ENCODE data around the gene LAMTOR5. TPM values are rescaled to one million over a fixed set of nuclear protein-coding genes. Genes with fewer than 3 reads are reported as not detected.
"Not testable (repeated sequence)": the region's sequence is repeated elsewhere in the genome, so short reads cannot be mapped to it uniquely, and the experiment has no call there.

Gene LAMTOR5
- total and polyA plus RNA-seq, 8 donors, result 29.0 to 159 (median 46.4) TPM

DNA sequence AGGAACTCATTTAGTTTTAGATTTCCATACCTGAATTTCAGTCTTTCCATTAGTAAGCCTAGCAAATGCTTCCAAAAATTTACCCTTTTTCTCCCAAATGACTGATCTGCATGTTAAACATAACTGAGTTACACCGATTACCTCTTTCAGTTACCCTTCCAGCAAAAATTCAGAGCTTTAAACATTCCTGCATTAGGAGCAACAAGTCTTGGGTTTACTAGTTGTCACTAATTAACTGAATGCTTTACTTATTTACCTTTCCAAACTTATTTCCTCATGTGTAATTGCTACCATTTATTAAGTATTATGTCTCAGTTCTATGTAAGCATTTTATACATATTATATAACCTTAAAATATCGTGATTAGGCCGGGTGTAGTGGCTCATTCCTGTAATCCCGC is 3.1 kb downstream of the LAMTOR5 start:
- FAIRE-seq (no peak), DNase-seq (no peak), ATAC-seq (no peak)
- intact Hi-C loops (cut with DNase I), result no loop called here
- Histone ChIP-seq H3K4me1 (peaks cover 9 to 12% (median 12%) of the 10 kb centered on the region in 3 donors), H3K4me3 (no peak overlapping the region), H3K27me3 (no peaks in the 10 kb centered on the region), H3K36me3 (peaks cover 3 to 52% (median 29%) of the 10 kb centered on the region in 3 donors), H3K27ac (no peak overlapping the region), H3K9me3 (no peaks in the 10 kb centered on the region)
- 60 to 63% methylated on average over 4 of the region's 4 CpGs for WGBS, 2 donors
- TF ChIP-seq, protein P1, sequence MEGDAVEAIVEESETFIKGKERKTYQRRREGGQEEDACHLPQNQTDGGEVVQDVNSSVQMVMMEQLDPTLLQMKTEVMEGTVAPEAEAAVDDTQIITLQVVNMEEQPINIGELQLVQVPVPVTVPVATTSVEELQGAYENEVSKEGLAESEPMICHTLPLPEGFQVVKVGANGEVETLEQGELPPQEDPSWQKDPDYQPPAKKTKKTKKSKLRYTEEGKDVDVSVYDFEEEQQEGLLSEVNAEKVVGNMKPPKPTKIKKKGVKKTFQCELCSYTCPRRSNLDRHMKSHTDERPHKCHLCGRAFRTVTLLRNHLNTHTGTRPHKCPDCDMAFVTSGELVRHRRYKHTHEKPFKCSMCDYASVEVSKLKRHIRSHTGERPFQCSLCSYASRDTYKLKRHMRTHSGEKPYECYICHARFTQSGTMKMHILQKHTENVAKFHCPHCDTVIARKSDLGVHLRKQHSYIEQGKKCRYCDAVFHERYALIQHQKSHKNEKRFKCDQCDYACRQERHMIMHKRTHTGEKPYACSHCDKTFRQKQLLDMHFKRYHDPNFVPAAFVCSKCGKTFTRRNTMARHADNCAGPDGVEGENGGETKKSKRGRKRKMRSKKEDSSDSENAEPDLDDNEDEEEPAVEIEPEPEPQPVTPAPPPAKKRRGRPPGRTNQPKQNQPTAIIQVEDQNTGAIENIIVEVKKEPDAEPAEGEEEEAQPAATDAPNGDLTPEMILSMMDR (IDR thresholded peaks at IDR 0.05), result no peak

- Histone ChIP-seq H3K27me3 (no peaks in the 10 kb centered on the region), H3K4me3 (no peak overlapping the region), H3K9me3 (no peaks in the 10 kb centered on the region), H3K36me3 (peaks cover 3 to 52% (median 29%) of the 10 kb centered on the region in 3 donors), H3K27ac (no peak overlapping the region), H3K4me1 (peaks cover 9 to 12% (median 12%) of the 10 kb centered on the region in 3 donors)
- DNase-seq (no peak), FAIRE-seq (no peak), ATAC-seq (no peak)
- TF ChIP-seq, protein P1 (IDR thresholded peaks at IDR 0.05), result no peak
- intact Hi-C loops (cut with DNase I), result no loop called here
- 90 to 93% methylated on average over 5 of the region's 5 CpGs for WGBS, 2 donors
Observed at GRCh38 chr1:110403805-110404204, 3.7 kb downstream of the LAMTOR5 start.

DNA sequence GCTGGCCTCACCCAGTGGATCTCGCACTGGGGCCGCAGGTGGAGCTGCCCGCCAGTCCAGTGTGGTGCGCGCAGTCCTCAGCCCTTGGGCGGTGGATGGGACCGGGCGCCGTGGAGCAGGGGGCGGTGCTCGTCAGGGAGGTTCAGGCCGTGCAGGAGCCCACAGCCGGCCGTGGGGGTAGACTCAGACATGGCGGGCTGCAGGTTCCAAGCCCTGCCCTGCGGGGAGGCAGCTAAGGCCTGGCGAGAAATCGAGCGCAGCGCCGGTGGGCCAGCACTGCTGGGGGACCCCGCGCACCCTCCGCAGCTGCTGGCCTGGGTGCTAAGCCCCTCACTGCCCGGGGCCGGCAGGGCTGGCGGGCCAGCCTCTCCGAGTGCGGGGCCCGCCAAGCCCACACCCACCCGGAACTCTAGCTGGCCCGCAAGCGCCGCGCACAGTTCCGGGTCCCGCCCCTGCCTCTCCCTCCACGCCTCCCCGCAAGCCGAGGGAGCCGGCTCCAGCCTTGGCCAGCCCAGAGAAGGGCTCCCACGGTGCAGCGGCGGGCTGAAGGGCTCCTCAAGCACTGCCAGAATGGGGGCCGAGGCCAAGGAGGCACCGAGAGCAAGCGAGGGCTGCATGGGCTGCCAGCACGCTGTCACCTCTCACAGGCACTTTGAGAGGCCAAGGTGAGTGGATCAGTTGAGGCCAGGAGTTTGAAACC is 11.1 kb downstream of the LAMTOR5 start:
- H3K27me3 ChIP-seq; FAIRE-seq; H3K4me3 ChIP-seq; H3K9me3 ChIP-seq; intact Hi-C loops (cut with DNase I); H3K4me1 ChIP-seq; ATAC-seq; H3K27ac ChIP-seq: not testable (repeated sequence)
- 96 to 97% methylated on average over 47 to 48 of the region's 48 CpGs for WGBS, 2 donors
- peaks cover 0 to 11% (median 7%) of the 10 kb centered on the region in 3 donors for H3K36me3 ChIP-seq
- peak in 1 of 6 donors; percentile 61 for DNase-seq

- Histone ChIP-seq H3K27me3 (no peaks in the 10 kb centered on the region), H3K4me3 (no peak overlapping the region), H3K4me1 (peaks cover 0 to 3% (median 0%) of the 10 kb centered on the region in 3 donors), H3K36me3 (peaks cover 0 to 2% (median 0%) of the 10 kb centered on the region in 3 donors), H3K27ac (no peak overlapping the region), H3K9me3 (no peaks in the 10 kb centered on the region)
- intact Hi-C loops (cut with DNase I), result no loop called here
- ATAC-seq, result no peak
- 92 to 93% methylated on average over 3 of the region's 3 CpGs for WGBS, 2 donors
- no peak for FAIRE-seq
- no peak for DNase-seq
- TF ChIP-seq, protein P1 (IDR thresholded peaks at IDR 0.05), result no peak
Observed at GRCh38 chr1:110394493-110394820, 13.0 kb downstream of the LAMTOR5 start.

GRCh38 chr1:110393691-110394492 is 13.6 kb downstream of the LAMTOR5 start:
- peak in 3 of 4 donors; percentile 31 to 67 (median 63) for ATAC-seq
- TF ChIP-seq, protein P1 (IDR thresholded peaks at IDR 0.05), result no peak
- Histone ChIP-seq H3K27me3 (no peaks in the 10 kb centered on the region), H3K4me1 (peaks cover 0 to 3% (median 0%) of the 10 kb centered on the region in 3 donors), H3K27ac (no peak overlapping the region), H3K9me3 (no peaks in the 10 kb centered on the region), H3K4me3 (no peak overlapping the region), H3K36me3 (peaks cover 0 to 2% (median 0%) of the 10 kb centered on the region in 3 donors)
- no peak for DNase-seq
- WGBS, 2 donors, result 67 to 70% methylated on average over 3 of the region's 3 CpGs
- intact Hi-C loops (cut with DNase I), result no loop called here
- FAIRE-seq, result no peak

Data from pancreas (tissue), 10 donors.